ENCODE results near the gene SIRT6. TPM values are rescaled to one million over a fixed set of nuclear protein-coding genes. Genes with fewer than 3 reads are reported as not detected.
A peak's percentile ranks its signal among the peaks of the same experiment; 100 is the strongest.

The SIRT6 gene
- total RNA-seq, 2 experiments from 2014 or later, result 28.0 to 29.7 TPM

DNA sequence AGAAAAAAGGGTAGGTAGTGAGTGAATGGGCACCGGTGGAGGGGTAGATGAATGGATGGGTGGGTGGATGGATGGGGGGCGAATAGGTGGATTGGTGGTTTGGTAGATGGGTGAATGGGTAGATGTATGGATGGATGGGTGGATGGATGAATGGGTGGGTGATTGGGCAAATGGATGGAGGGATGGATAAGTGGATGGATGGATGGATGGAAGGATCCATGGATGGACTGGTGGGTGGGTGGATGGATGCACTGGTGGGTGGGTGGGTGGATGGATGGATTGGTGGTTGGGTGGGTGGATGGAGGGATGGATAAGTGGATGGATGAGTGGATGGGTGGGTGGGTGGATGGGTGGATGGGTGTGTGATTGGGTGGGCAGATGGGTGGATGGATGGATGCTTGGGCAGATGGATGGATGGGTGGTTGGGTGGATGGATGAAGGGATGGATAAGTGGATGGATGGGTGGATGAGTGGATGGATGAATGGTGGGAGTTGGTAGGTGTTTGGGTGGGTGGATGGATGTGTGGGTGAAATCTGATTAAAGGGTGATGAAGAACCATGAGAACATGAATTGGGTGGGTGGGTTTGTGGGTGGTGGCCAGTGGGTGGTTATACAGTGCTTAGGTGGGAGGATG, 2.5 kb upstream of the SIRT6 start:
- peaks cover 5% of the 10 kb centered on the region for H3K36me3 Mint-ChIP-seq
- DNase-seq, result no peak
- H3K27ac Mint-ChIP-seq, result no peak overlapping the region
- intact Hi-C loops (cut with micrococcal nuclease), result loop anchor here (5.0 to 10.0 kb wide), 2 partner anchors 60 to 213 kb away; partner anchors contain the start of genes DAPK3 and MAP2K2
- no peaks in the 10 kb centered on the region for H3K27me3 Mint-ChIP-seq
- CTCF ChIA-PET, result interaction anchor here (1.1 kb wide), 1 partner anchor 45 kb away, joined by 6 read pairs; no protein-coding TSS in a partner anchor
- no peaks in the 10 kb centered on the region for H3K9me3 Mint-ChIP-seq
- POLR2A ChIA-PET, result no interaction called here
- peaks cover 26% of the 10 kb centered on the region for H3K4me1 Mint-ChIP-seq (ENCODE audit: low read depth)
- no peak overlapping the region for H3K4me3 Mint-ChIP-seq

- no peaks in the 10 kb centered on the region for H3K27me3 Mint-ChIP-seq
- H3K27ac Mint-ChIP-seq, result no peak overlapping the region
- CTCF ChIA-PET, result interaction anchor here (1.1 kb wide), 1 partner anchor 44 kb away, joined by 6 read pairs; no protein-coding TSS in a partner anchor
- H3K9me3 Mint-ChIP-seq, result no peaks in the 10 kb centered on the region
- DNase-seq, result no peak
- H3K4me1 Mint-ChIP-seq (ENCODE audit: low read depth), result peaks cover 29% of the 10 kb centered on the region
- intact Hi-C loops (cut with micrococcal nuclease), result loop anchor here (5.0 to 10.0 kb wide), 2 partner anchors 59 to 212 kb away; partner anchors contain the start of genes DAPK3 and MAP2K2
- peaks cover 11% of the 10 kb centered on the region for H3K36me3 Mint-ChIP-seq
- peak overlapping the region; percentile 59 for H3K4me3 Mint-ChIP-seq
- POLR2A ChIA-PET, result no interaction called here
Measured at GRCh38 chr19:4183967-4184717, 1.8 kb upstream of the SIRT6 start.

- Mint-ChIP-seq H3K9me3 (no peaks in the 10 kb centered on the region), H3K27me3 (no peaks in the 10 kb centered on the region), H3K27ac (peak overlapping the region; percentile 60), H3K4me3 (peak overlapping the region; percentile 96), H3K4me1 (ENCODE audit: low read depth) (peaks cover 26% of the 10 kb centered on the region), H3K36me3 (peaks cover 14% of the 10 kb centered on the region)
- intact Hi-C loops (cut with micrococcal nuclease), result loop anchor here (5.0 to 10.0 kb wide), 2 partner anchors 56 to 209 kb away; partner anchors contain the start of genes DAPK3 and MAP2K2
- POLR2A ChIA-PET, result no interaction called here
- no peak for DNase-seq
- CTCF ChIA-PET, result no interaction called here
Measured at GRCh38 chr19:4181053-4181508, 1.3 kb downstream of the SIRT6 start.

DNA sequence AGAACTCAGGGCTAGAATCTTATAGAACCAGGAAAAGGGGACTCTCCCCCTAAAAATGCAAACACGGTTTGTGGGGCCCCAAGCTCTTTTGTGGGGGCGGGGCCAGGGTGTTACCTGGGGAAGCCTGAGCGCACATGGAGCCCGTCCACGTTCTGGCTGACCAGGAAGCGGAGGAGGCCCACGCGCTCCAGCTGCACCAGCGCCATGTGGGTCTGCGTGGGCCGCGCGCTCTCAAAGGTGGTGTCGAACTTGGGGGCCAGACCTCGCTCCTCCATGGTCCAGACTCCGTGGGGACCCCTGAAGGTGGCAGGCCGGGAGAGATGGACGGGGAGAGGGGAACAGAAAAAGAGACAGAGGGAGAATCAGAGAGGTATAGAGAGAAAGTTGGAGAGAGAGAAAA, 3.4 kb downstream of the SIRT6 start:
- H3K4me1 Mint-ChIP-seq (ENCODE audit: low read depth), result peaks cover 26% of the 10 kb centered on the region
- H3K4me3 Mint-ChIP-seq, result no peak overlapping the region
- CTCF ChIA-PET, result no interaction called here
- no peaks in the 10 kb centered on the region for H3K9me3 Mint-ChIP-seq
- H3K27me3 Mint-ChIP-seq, result no peaks in the 10 kb centered on the region
- POLR2A ChIA-PET, result no interaction called here
- no peak for DNase-seq
- intact Hi-C loops (cut with micrococcal nuclease), result no loop called here
- peaks cover 18% of the 10 kb centered on the region for H3K36me3 Mint-ChIP-seq
- no peak overlapping the region for H3K27ac Mint-ChIP-seq

GRCh38 chr19:4177146-4177545, 5.2 kb downstream of the SIRT6 start:
- Mint-ChIP-seq H3K27ac (no peak overlapping the region), H3K36me3 (peaks cover 16% of the 10 kb centered on the region), H3K4me1 (ENCODE audit: low read depth) (peaks cover 19% of the 10 kb centered on the region), H3K27me3 (peaks cover under 1% of the 10 kb centered on the region), H3K4me3 (no peak overlapping the region), H3K9me3 (no peaks in the 10 kb centered on the region)
- intact Hi-C loops (cut with micrococcal nuclease), result no loop called here
- CTCF ChIA-PET, result interaction anchor here (1.0 to 1.5 kb wide), 2 partner anchors 9 to 37 kb away, joined by 4 to 5 read pairs; no protein-coding TSS in a partner anchor
- POLR2A ChIA-PET, result no interaction called here
- no peak for DNase-seq

DNA sequence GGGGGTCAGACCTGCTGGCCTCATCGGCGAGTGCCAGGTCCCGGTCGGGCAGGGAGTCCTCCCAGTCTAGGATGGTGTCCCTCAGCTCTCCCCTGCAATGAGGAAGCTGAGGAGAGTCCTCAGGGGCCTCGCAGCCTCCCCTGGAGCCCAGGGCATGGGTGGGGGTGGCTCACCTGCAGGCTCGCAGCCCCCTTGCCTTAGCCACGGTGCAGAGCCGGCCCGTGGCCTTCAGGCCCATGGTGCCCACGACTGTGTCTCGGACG, 6.8 kb downstream of the SIRT6 start:
- ChIA-PET POLR2A (no interaction called here), CTCF (no interaction called here)
- Mint-ChIP-seq H3K36me3 (peaks cover 16% of the 10 kb centered on the region), H3K9me3 (no peaks in the 10 kb centered on the region), H3K4me1 (ENCODE audit: low read depth) (peaks cover 9% of the 10 kb centered on the region), H3K4me3 (no peak overlapping the region), H3K27me3 (peaks cover 5% of the 10 kb centered on the region), H3K27ac (no peak overlapping the region)
- intact Hi-C loops (cut with micrococcal nuclease), result no loop called here
- DNase-seq, result no peak

DNA sequence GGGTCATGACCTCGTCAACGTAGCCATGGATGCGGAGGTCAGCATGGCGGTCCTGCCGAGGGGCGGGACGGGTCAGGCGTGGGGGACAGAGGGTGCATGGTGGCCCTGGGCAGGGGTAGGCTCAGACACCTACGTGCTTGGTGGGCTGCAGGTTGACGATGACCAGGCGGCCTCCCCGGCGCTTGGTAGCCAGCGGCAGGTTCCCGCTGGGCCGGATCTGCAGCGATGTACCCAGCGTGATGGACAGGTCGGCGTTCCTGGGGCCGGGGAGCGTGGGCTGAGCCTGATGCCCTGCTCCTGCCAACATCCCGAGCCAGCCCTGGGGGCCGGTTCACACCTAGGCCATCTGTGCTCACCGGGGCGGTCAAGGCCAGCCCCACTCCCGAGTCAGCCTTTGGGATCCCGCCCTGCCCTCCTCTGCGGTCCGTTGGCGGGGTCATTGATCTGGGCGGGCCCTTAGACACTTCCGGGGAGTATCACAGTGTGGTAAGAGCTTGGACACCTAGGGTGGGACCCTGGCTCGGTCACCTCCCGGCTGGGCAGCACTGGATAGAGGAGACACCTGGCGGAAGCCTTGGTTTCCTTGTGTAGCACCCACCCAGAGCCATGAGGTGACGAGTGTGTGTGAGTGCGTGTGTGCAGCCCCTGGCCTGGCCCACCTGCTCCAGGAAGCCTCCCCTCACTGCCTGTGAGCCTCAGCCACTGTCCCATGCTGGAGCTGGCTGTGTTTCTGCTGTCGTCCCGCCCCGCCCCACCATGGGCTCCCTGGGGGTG, 7.3 kb downstream of the SIRT6 start:
- H3K27me3 Mint-ChIP-seq, result peaks cover 5% of the 10 kb centered on the region
- DNase-seq, result no peak
- intact Hi-C loops (cut with micrococcal nuclease), result no loop called here
- H3K9me3 Mint-ChIP-seq, result no peaks in the 10 kb centered on the region
- ChIA-PET CTCF (no interaction called here), POLR2A (no interaction called here)
- H3K27ac Mint-ChIP-seq, result no peak overlapping the region
- H3K36me3 Mint-ChIP-seq, result peaks cover 14% of the 10 kb centered on the region
- H3K4me3 Mint-ChIP-seq, result no peak overlapping the region
- H3K4me1 Mint-ChIP-seq (ENCODE audit: low read depth), result peaks cover 4% of the 10 kb centered on the region

DNA sequence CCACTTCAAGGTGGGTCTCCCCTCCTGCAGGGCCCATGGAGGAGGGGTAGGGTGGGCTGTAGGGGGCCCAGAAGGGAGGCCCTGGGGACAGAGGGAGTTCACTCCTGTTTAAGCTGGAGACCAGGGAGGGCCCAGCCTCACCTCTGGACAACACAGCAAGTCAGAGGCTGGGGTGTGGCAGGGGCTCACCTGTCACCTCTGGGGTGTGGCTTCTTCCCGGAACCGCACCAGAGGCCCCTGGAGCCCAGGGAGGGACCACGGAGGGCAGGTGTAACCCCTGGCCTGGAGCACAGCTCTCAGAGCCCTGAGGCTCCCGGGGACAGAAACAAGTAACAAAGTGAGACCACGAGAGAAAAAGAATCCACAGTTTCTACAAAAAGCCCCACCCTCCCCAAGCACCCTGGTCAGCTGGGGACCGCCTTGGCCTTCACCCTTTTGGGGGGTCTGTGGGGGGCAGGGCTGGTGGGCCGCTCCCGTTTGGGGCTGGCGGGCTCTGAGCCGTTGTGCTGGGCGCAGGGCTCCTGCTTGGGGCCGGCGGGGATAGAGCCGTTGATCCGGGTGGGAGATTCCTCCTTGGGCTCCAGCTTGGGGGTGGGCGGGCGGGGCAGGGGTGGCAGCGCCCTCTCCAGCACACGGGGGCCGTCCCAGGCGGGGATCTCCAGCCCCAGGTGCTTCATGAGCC, 8.0 kb downstream of the SIRT6 start:
- ChIA-PET CTCF (no interaction called here), POLR2A (no interaction called here)
- intact Hi-C loops (cut with micrococcal nuclease), result no loop called here
- peaks cover 8% of the 10 kb centered on the region for H3K36me3 Mint-ChIP-seq
- no peaks in the 10 kb centered on the region for H3K9me3 Mint-ChIP-seq
- peaks cover 8% of the 10 kb centered on the region for H3K27me3 Mint-ChIP-seq
- no peak for DNase-seq
- no peak overlapping the region for H3K27ac Mint-ChIP-seq
- H3K4me1 Mint-ChIP-seq (ENCODE audit: low read depth), result no peaks in the 10 kb centered on the region
- H3K4me3 Mint-ChIP-seq, result no peak overlapping the region

- no peak overlapping the region for H3K4me3 Mint-ChIP-seq
- intact Hi-C loops (cut with micrococcal nuclease), result no loop called here
- ChIA-PET POLR2A (no interaction called here), CTCF (no interaction called here)
- H3K9me3 Mint-ChIP-seq, result no peaks in the 10 kb centered on the region
- H3K27ac Mint-ChIP-seq, result no peak overlapping the region
- peaks cover 7% of the 10 kb centered on the region for H3K36me3 Mint-ChIP-seq
- peaks cover 8% of the 10 kb centered on the region for H3K27me3 Mint-ChIP-seq
- no peak for DNase-seq
- H3K4me1 Mint-ChIP-seq (ENCODE audit: low read depth), result no peaks in the 10 kb centered on the region
Measured at GRCh38 chr19:4173479-4174212, 8.7 kb downstream of the SIRT6 start.

DNA sequence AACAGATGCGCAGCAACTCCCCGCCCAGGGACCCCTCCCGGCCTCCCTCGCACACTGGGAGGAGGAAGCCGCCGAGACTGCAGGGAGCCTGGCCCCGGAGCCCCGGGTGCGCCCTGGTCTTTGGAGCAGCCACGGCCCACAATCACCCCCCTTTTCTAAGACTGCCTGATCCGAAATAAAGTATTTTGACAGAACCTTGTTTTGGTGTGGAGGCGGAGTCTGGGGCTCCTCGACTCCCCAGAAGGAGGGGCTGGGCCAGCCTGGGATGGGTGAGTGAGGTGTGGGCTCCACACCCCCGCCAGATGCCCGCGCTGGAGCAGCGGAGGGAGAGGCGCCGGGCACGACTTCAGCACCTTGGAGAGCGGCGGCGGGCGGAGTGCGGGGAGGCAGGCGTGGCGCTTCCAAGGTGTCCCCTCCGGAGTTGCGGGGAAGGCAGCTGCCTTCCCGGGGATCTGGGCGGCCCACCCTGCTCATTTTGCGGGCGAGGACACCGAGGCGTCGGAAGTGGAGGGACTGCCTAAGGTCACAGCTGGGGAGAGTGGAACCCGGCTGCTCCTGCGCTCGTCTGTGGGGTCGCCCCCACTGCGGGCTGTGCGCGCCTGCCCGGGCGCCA, 9.4 kb downstream of the SIRT6 start:
- H3K27ac Mint-ChIP-seq, result no peak overlapping the region
- CTCF ChIA-PET, result no interaction called here

GRCh38 chr19:4171676-4172075, 10.7 kb downstream of the SIRT6 start:
- Mint-ChIP-seq H3K4me1 (ENCODE audit: low read depth) (no peaks in the 10 kb centered on the region), H3K4me3 (no peak overlapping the region), H3K9me3 (no peaks in the 10 kb centered on the region), H3K36me3 (peaks cover 4% of the 10 kb centered on the region), H3K27me3 (peaks cover 16% of the 10 kb centered on the region), H3K27ac (no peak overlapping the region)
- POLR2A ChIA-PET, result no interaction called here
- no peak for DNase-seq
- CTCF ChIA-PET, result no interaction called here
- intact Hi-C loops (cut with micrococcal nuclease), result no loop called here

More for the DNA sequence above, 9.4 kb downstream of the SIRT6 start:
- H3K9me3 Mint-ChIP-seq, result no peaks in the 10 kb centered on the region
- H3K27me3 Mint-ChIP-seq, result peaks cover 13% of the 10 kb centered on the region
- peak; percentile 70 for DNase-seq
- no peak overlapping the region for H3K4me3 Mint-ChIP-seq
- intact Hi-C loops (cut with micrococcal nuclease), result no loop called here
- POLR2A ChIA-PET, result no interaction called here
- H3K4me1 Mint-ChIP-seq (ENCODE audit: low read depth), result no peaks in the 10 kb centered on the region
- H3K36me3 Mint-ChIP-seq, result peaks cover 7% of the 10 kb centered on the region
